Neutrophil (primary cell): ENCODE data around the gene ZBTB20.

Source experiments
- H3K27ac ChIP-seq: fragments of 200-600 bp; sonication (generic); 2 replicates; pipeline ENCODE4 v1.5.1; 2016; ENCODE audit warnings: mild to moderate bottlenecking, moderate library complexity
- H3K27me3 ChIP-seq: fragments of 200-600 bp; sonication (generic); 2 replicates; pipeline ENCODE4 v1.6.0; 2016; ENCODE audit warnings: mild to moderate bottlenecking
- H3K36me3 ChIP-seq: fragments of 200-600 bp; sonication (generic); 2 replicates; pipeline ENCODE4 v1.5.1; 2017
- H3K4me1 ChIP-seq, 2 experiments: fragments of 200-600 bp in 1 of 2; sonication (generic) in 1 of 2; 1 replicate in 1 of 2; 2 replicates in 1 of 2; pipeline versions ENCODE4 v1.5.1 to v1.6.1; 2013 to 2016; ENCODE audit warnings: low read depth in 1 of 2, low read length in 1 of 2, mild to moderate bottlenecking in 1 of 2, moderate library complexity in 1 of 2; ENCODE audit not compliant: control insufficient read depth in 1 of 2, insufficient read depth in 1 of 2
- H3K4me3 ChIP-seq, 2 experiments: fragments of 200-600 bp in 1 of 2; sonication (generic) in 1 of 2; 1 replicate in 1 of 2; 2 replicates in 1 of 2; pipeline ENCODE4 v1.5.1; 2013 to 2016; ENCODE audit warnings: low read depth in 1 of 2, low read length in 1 of 2, mild to moderate bottlenecking in 1 of 2, moderate library complexity in 1 of 2
- H3K9me3 ChIP-seq: fragments of 200-600 bp; sonication (generic); 2 replicates; pipeline ENCODE4 v1.5.1; 2016
- CTCF ChIP-seq: fragments of 200-600 bp; sonication (generic); IDR thresholded peaks from 2 replicates; pipeline ENCODE4 v1.5.1; 2016; ENCODE audit warnings: antibody characterized with exemption

The ZBTB20 gene

DNA sequence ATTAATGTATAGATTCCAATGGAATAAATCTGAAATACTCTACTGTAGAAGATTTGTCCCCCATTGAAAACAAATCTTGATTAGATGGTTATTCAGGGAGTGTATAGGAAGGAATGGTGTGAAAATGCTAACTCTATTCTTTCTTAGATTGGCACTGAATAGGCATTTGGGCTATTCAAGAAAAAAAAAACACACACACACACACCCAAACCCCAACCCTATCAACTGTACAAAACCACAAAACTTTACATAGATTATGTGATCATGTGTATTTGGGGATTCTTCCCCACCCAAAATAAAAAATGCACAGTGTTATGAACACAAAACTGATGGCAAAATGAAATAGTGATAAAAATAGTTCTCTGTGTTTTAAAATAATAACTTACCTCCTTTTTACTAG is 791.4 kb downstream of the ZBTB20 start:
- H3K27ac ChIP-seq: no peak overlapping the region
- no peaks in the 10 kb centered on the region for H3K9me3 ChIP-seq
- no peaks in the 10 kb centered on the region for H3K27me3 ChIP-seq
- H3K4me1 ChIP-seq: no peaks in the 10 kb centered on the region
- H3K36me3 ChIP-seq: peaks cover 10% of the 10 kb centered on the region
- TF ChIP-seq CTCF: no peak
- no peak overlapping the region for H3K4me3 ChIP-seq

DNA sequence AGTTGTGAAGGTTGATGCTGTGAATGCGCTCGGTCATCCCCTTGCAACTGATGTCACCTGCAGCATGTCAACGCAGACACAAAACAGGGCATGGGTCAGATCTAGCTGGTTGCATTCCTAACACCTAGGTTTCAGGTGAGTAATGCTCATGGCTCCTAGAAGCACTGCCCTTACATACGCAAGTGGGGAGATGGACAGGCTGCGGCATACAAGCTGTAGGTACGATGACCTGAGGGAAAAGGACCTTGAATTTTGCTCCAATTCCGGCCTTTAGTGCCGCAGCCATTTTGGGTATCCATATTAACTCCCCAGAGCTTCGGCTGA is 795.3 kb downstream of the ZBTB20 start:
- no peaks in the 10 kb centered on the region for H3K27me3 ChIP-seq
- no peak overlapping the region for H3K27ac ChIP-seq
- H3K4me3 ChIP-seq: no peak overlapping the region
- H3K9me3 ChIP-seq: no peaks in the 10 kb centered on the region
- no peaks in the 10 kb centered on the region for H3K4me1 ChIP-seq
- no peak for TF ChIP-seq CTCF
- H3K36me3 ChIP-seq: peaks cover 17% of the 10 kb centered on the region

DNA sequence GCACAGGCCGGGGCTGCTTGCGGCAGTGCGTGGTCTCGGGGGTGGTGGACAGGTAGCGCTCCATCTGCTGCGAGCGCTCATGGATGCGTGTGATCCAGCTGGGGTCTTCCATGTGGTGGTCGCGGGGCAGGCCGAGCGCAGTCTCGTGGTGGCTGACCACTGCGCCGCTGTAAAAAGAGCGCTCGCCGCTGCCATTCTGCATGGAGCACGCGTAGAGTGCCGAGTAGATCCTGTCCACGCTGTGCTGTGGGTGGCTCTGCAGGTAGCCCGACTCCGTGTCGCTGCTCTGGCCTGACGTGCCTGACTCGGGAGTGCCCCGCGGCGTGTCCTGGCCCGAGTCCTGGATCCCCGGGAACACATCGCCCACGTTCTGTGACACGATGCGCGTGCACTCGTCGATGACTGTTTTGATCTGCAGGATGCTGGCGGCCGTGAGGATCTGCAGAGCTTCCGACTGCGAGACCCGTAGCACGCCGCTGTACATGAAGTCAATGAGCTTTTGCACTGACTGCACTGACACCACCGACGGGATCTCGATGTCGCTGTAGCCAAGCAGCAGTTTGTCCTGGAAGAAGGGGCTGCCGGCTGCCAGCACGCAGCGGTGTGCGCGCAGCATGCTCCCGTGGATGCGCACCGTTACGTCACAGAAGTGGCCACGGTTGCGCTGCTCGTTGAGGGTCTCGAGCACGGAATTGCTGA is 795.8 kb downstream of the ZBTB20 start:
- Histone ChIP-seq H3K4me3 (no peak overlapping the region), H3K36me3 (peaks cover 17% of the 10 kb centered on the region), H3K4me1 (no peaks in the 10 kb centered on the region), H3K9me3 (no peaks in the 10 kb centered on the region), H3K27ac (no peak overlapping the region), H3K27me3 (no peaks in the 10 kb centered on the region)
- TF ChIP-seq CTCF: no peak

DNA sequence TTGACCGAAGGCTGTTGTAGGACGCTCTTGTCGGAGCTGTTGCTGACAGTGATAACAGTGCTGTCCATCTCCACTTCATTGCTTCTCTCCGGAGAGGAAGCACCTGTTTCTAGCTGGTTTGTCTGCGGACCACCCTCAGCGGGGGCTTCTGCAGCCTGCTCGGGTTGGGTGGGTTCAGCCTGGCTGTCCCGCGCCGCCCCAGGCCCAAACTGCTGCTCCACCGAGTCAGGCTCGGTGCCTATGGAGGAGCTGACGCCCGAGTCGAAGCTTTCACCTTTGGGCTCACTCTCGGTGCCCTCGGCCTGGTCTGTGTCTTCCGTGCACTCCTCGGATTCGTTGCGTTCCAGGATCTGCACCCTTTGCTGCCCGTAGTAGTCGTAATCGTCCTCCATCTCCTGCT is 796.4 kb downstream of the ZBTB20 start:
- no peaks in the 10 kb centered on the region for H3K9me3 ChIP-seq
- H3K36me3 ChIP-seq: peaks cover 17% of the 10 kb centered on the region
- no peak overlapping the region for H3K27ac ChIP-seq
- no peaks in the 10 kb centered on the region for H3K4me1 ChIP-seq
- no peaks in the 10 kb centered on the region for H3K27me3 ChIP-seq
- TF ChIP-seq CTCF: no peak
- no peak overlapping the region for H3K4me3 ChIP-seq

GRCh38 chr3:114350271-114350670 is 796.8 kb downstream of the ZBTB20 start:
- no peaks in the 10 kb centered on the region for H3K9me3 ChIP-seq
- no peak overlapping the region for H3K27ac ChIP-seq
- H3K27me3 ChIP-seq: no peaks in the 10 kb centered on the region
- no peaks in the 10 kb centered on the region for H3K4me1 ChIP-seq
- no peak overlapping the region for H3K4me3 ChIP-seq
- peaks cover 17% of the 10 kb centered on the region for H3K36me3 ChIP-seq
- TF ChIP-seq CTCF: no peak

GRCh38 chr3:114344492-114344891 is 802.6 kb downstream of the ZBTB20 start:
- H3K27me3 ChIP-seq: no peaks in the 10 kb centered on the region
- TF ChIP-seq CTCF: no peak
- no peak overlapping the region for H3K27ac ChIP-seq
- no peaks in the 10 kb centered on the region for H3K9me3 ChIP-seq
- no peaks in the 10 kb centered on the region for H3K4me1 ChIP-seq
- no peak overlapping the region for H3K4me3 ChIP-seq
- H3K36me3 ChIP-seq: no peaks in the 10 kb centered on the region
